ENCODE data around the gene TRIO. TPM values are rescaled to one million over a fixed set of nuclear protein-coding genes. Genes with fewer than 3 reads are reported as not detected.

The TRIO gene
- polyA plus RNA-seq, 1 of the 3 experiments (the other 2 are of a cell fraction), result 229 TPM

DNA sequence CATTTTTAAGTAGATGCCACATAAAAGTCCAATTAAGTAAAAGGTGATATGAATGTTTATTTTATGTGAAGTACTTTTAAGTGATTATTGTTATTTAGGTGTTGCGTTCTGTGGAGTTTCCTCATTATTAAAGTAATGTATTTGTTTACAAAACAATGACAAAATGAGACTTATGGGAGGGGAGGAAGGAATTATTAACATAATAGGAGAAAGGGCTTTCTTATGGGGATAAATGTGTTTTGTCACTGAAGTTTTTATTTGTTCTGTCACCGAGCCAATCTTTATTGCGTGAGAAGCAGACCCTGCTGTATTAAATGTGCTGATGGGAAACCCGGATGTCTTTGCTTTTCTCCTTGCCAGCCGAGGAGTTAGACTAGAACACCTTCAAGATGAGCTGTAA is 44.5 kb downstream of the TRIO start:
- Histone ChIP-seq H3K79me2 (ENCODE audit: insufficient read depth) (peaks cover 95% of the 10 kb centered on the region), H2AFZ (ENCODE audit: low read depth) (no peak overlapping the region), H3K9me3 (no peaks in the 10 kb centered on the region), H3K4me2 (peak overlapping the region; percentile 75; the same call in 1 of the 2 replicates), H3K36me3 (replicated peaks in 1 of 2; ENCODE audit: control insufficient read depth in 1 of 2, insufficient read depth in 2 of 2, low read length in 1 of 2) (no peaks in the 10 kb centered on the region), H3K27me3 (ENCODE audit: insufficient read depth) (no peaks in the 10 kb centered on the region), H3K9ac (no peak overlapping the region), H3K4me1 (ENCODE audit: control insufficient read depth in 1 of 2, insufficient read depth in 2 of 2, low read depth in 1 of 2, low read length in 1 of 2) (peaks cover 48 to 87% of the 10 kb centered on the region in 2 experiments), H3K27ac (ENCODE audit: low read depth in 2 of 2, low read length in 1 of 2) (peak overlapping the region in 1 of 2 experiments; percentile 94; a peak in 2 of 4 replicates), H3K4me3 (ENCODE audit: low read depth in 2 of 2, low read length in 1 of 2) (no peak overlapping the region), H3K9me2 (no peaks in the 10 kb centered on the region), H4K20me1 (ENCODE audit: insufficient read depth) (peaks cover 33% of the 10 kb centered on the region; the same call in 1 of the 2 replicates), H3F3A (replicated peaks; ENCODE audit: insufficient read depth) (peaks cover 88% of the 10 kb centered on the region)
- TF ChIP-seq TAF1 (IDR thresholded peaks at IDR 0.05; ENCODE audit: borderline replicate concordance, low read depth, low read length), result no peak
- TF ChIP-seq, protein P1, sequence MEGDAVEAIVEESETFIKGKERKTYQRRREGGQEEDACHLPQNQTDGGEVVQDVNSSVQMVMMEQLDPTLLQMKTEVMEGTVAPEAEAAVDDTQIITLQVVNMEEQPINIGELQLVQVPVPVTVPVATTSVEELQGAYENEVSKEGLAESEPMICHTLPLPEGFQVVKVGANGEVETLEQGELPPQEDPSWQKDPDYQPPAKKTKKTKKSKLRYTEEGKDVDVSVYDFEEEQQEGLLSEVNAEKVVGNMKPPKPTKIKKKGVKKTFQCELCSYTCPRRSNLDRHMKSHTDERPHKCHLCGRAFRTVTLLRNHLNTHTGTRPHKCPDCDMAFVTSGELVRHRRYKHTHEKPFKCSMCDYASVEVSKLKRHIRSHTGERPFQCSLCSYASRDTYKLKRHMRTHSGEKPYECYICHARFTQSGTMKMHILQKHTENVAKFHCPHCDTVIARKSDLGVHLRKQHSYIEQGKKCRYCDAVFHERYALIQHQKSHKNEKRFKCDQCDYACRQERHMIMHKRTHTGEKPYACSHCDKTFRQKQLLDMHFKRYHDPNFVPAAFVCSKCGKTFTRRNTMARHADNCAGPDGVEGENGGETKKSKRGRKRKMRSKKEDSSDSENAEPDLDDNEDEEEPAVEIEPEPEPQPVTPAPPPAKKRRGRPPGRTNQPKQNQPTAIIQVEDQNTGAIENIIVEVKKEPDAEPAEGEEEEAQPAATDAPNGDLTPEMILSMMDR (IDR thresholded peaks at IDR 0.05), result no peak
- TF ChIP-seq NRF1 (IDR thresholded peaks at IDR 0.05; ENCODE audit: low read depth, low read length), result no peak
- TF ChIP-seq RAD21 (IDR thresholded peaks at IDR 0.05; ENCODE audit: low read length), result no peak
- WGBS (ENCODE audit: low lambda C conversion rate), result 68% methylated on average over 5 of the region's 5 CpGs
- no peak for DNase-seq
- CTCF ChIA-PET, result interaction anchor here (1.5 kb wide), 1 partner anchor 82 kb away, joined by 3 read pairs; no protein-coding TSS in a partner anchor
- POLR2A ChIA-PET, result no interaction called here

DNA sequence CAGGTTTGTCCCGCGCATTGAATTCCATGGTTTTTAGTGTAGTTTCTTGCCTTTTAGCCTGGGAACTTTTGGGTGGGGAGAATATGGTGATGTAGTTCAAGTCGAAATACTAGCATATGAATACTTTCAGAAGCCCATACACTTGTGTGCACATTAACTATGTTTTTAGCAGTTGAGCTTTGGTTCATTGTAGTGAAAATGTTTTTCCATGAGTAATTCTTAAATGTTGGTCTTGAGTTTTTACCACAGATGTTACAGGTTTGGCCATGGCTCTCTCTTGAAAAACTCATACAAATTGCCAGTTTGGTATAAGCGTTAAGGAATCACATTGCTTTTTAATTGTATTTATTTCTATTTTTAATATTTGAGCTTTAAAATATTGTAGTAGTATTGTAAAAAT is 45.6 kb downstream of the TRIO start:
- peaks cover 31% of the 10 kb centered on the region for H4K20me1 ChIP-seq (ENCODE audit: insufficient read depth)
- H3K9ac ChIP-seq, result peak overlapping the region; percentile 5; the same call in 1 of the 2 replicates
- no peaks in the 10 kb centered on the region for H3K9me2 ChIP-seq
- no peak for DNase-seq
- peaks cover 85% of the 10 kb centered on the region for H3F3A ChIP-seq (replicated peaks; ENCODE audit: insufficient read depth)
- H3K79me2 ChIP-seq (ENCODE audit: insufficient read depth), result peaks cover 95% of the 10 kb centered on the region
- H3K4me1 ChIP-seq (ENCODE audit: control insufficient read depth in 1 of 2, insufficient read depth in 2 of 2, low read depth in 1 of 2, low read length in 1 of 2), result peaks cover 49 to 87% of the 10 kb centered on the region in 2 experiments
- H3K36me3 ChIP-seq (replicated peaks in 1 of 2; ENCODE audit: control insufficient read depth in 1 of 2, insufficient read depth in 2 of 2, low read length in 1 of 2), result peaks cover 0 to under 1% of the 10 kb centered on the region in 2 experiments
- H2AFZ ChIP-seq (ENCODE audit: low read depth), result no peak overlapping the region
- no peak overlapping the region for H3K4me2 ChIP-seq
- H3K9me3 ChIP-seq, result no peaks in the 10 kb centered on the region
- H3K4me3 ChIP-seq (ENCODE audit: low read depth in 2 of 2, low read length in 1 of 2), result no peak overlapping the region
- WGBS (ENCODE audit: low lambda C conversion rate), result 92% methylated on average over 4 of the region's 4 CpGs
- POLR2A ChIA-PET, result no interaction called here
- H3K27ac ChIP-seq (ENCODE audit: low read depth in 2 of 2, low read length in 1 of 2), result peak overlapping the region; percentile 48 to 94; a peak in 3 of 4 replicates
- H3K27me3 ChIP-seq (ENCODE audit: insufficient read depth), result no peaks in the 10 kb centered on the region
- TF ChIP-seq SMC3 (IDR thresholded peaks at IDR 0.05; ENCODE audit: low read depth, low read length) (no peak), SIN3A (IDR thresholded peaks at IDR 0.05; ENCODE audit: borderline replicate concordance, low read depth, low read length) (no peak), NRF1 (IDR thresholded peaks at IDR 0.05; ENCODE audit: low read depth, low read length) (no peak), GABPA (IDR thresholded peaks at IDR 0.05; ENCODE audit: low read depth) (no peak), RXRA (IDR thresholded peaks at IDR 0.05; ENCODE audit: borderline replicate concordance, low read depth) (no peak), POLR2AphosphoS5 (IDR thresholded peaks at IDR 0.05; ENCODE audit: low read depth, low read length) (no peak), EZH2phosphoT487 (IDR thresholded peaks at IDR 0.05; ENCODE audit: borderline replicate concordance, low read depth) (no peak), MEF2A (IDR thresholded peaks at IDR 0.05; ENCODE audit: borderline replicate concordance, low read depth) (no peak), RFX5 (IDR thresholded peaks at IDR 0.05; ENCODE audit: low read length) (no peak), ELF1 (IDR thresholded peaks at IDR 0.05) (no peak), CHD2 (IDR thresholded peaks at IDR 0.05; ENCODE audit: low read length, partially characterized antibody) (no peak), GATA2 (CRISPR knock-in tag; IDR thresholded peaks at IDR 0.05) (no peak), FOXJ3 (CRISPR knock-in tag; IDR thresholded peaks at IDR 0.05) (no peak), YY1 (IDR thresholded peaks at IDR 0.05; ENCODE audit: low read depth) (no peak), RCOR1 (IDR thresholded peaks at IDR 0.05; ENCODE audit: low read length) (no peak)
- TF ChIP-seq, protein P2, sequence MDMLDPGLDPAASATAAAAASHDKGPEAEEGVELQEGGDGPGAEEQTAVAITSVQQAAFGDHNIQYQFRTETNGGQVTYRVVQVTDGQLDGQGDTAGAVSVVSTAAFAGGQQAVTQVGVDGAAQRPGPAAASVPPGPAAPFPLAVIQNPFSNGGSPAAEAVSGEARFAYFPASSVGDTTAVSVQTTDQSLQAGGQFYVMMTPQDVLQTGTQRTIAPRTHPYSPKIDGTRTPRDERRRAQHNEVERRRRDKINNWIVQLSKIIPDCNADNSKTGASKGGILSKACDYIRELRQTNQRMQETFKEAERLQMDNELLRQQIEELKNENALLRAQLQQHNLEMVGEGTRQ (IDR thresholded peaks at IDR 0.05; ENCODE audit: borderline replicate concordance, low read depth, low read length), result no peak
- TF ChIP-seq, protein P3, sequence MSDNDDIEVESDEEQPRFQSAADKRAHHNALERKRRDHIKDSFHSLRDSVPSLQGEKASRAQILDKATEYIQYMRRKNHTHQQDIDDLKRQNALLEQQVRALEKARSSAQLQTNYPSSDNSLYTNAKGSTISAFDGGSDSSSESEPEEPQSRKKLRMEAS (IDR thresholded peaks at IDR 0.05; ENCODE audit: low read depth), result no peak
- TF ChIP-seq, protein P4, sequence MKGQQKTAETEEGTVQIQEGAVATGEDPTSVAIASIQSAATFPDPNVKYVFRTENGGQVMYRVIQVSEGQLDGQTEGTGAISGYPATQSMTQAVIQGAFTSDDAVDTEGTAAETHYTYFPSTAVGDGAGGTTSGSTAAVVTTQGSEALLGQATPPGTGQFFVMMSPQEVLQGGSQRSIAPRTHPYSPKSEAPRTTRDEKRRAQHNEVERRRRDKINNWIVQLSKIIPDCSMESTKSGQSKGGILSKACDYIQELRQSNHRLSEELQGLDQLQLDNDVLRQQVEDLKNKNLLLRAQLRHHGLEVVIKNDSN (IDR thresholded peaks at IDR 0.05; ENCODE audit: borderline replicate concordance, low read depth), result no peak
- TF ChIP-seq, protein P5, sequence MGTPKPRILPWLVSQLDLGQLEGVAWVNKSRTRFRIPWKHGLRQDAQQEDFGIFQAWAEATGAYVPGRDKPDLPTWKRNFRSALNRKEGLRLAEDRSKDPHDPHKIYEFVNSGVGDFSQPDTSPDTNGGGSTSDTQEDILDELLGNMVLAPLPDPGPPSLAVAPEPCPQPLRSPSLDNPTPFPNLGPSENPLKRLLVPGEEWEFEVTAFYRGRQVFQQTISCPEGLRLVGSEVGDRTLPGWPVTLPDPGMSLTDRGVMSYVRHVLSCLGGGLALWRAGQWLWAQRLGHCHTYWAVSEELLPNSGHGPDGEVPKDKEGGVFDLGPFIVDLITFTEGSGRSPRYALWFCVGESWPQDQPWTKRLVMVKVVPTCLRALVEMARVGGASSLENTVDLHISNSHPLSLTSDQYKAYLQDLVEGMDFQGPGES (IDR thresholded peaks at IDR 0.05; ENCODE audit: low read depth, low read length), result no peak
- TF ChIP-seq, protein P6, sequence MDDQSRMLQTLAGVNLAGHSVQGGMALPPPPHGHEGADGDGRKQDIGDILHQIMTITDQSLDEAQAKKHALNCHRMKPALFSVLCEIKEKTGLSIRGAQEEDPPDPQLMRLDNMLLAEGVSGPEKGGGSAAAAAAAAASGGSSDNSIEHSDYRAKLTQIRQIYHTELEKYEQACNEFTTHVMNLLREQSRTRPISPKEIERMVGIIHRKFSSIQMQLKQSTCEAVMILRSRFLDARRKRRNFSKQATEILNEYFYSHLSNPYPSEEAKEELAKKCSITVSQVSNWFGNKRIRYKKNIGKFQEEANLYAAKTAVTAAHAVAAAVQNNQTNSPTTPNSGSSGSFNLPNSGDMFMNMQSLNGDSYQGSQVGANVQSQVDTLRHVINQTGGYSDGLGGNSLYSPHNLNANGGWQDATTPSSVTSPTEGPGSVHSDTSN (IDR thresholded peaks at IDR 0.05), result no peak
- CTCF ChIA-PET, result interaction anchor here (1.5 kb wide), 1 partner anchor 81 kb away, joined by 3 read pairs; no protein-coding TSS in a partner anchor
